MCF 10A (cell line): ENCODE measurements around the gene ROBO2. TPM values are rescaled to one million over a fixed set of nuclear protein-coding genes. Genes with fewer than 3 reads are reported as not detected.

Source experiments
- BruUV-seq: library from RNA; stranded (reverse); fragments of 400-500 nt; replicated peaks from 2 replicates; lab custom pipeline; 2021; lab: Mats Ljungman, UMichigan
- CTCF ChIA-PET: fragments of 300-600 bp; sonication (Branson Sonifier 250); formaldehyde crosslinking; extraction: SDS; loops from one replicate; lab custom pipeline; 2021; ENCODE audit warnings: antibody characterized with exemption, inconsistent platforms; lab: Yijun Ruan, JAX
- POLR2A ChIA-PET: fragments of 300-600, 350-650 bp; sonication (Branson Sonifier 250); formaldehyde crosslinking; extraction: SDS; loops from one replicate; lab custom pipeline; 2020; ENCODE audit warnings: antibody characterized with exemption, inconsistent platforms; lab: Yijun Ruan, JAX
- DNase-seq: peaks from one replicate; pipeline ENCODE4 v3.0.0-alpha.2; 2018; ENCODE audit not compliant: unreplicated experiment
- H3K27ac Mint-ChIP-seq: one replicate; pipeline ENCODE4 v1.8.0; 2022; ENCODE audit warnings: mild to moderate bottlenecking, low read depth, mixed read lengths; ENCODE audit not compliant: unreplicated experiment
- H3K27me3 Mint-ChIP-seq: one replicate; pipeline ENCODE4 v1.8.0; 2022; ENCODE audit warnings: mixed read lengths; ENCODE audit not compliant: insufficient read depth, unreplicated experiment
- H3K36me3 Mint-ChIP-seq: one replicate; pipeline ENCODE4 v1.8.0; 2022; ENCODE audit warnings: mild to moderate bottlenecking, moderate library complexity, mixed read lengths; ENCODE audit not compliant: insufficient read depth, unreplicated experiment
- H3K4me1 Mint-ChIP-seq: one replicate; pipeline ENCODE4 v1.8.0; 2022; ENCODE audit warnings: mixed read lengths; ENCODE audit not compliant: insufficient read depth, unreplicated experiment
- H3K4me3 Mint-ChIP-seq: one replicate; pipeline ENCODE4 v1.8.0; 2022; ENCODE audit warnings: mild to moderate bottlenecking, moderate library complexity, mixed read lengths; ENCODE audit not compliant: unreplicated experiment
- H3K9me3 Mint-ChIP-seq: one replicate; pipeline ENCODE4 v1.8.0; 2022; ENCODE audit warnings: mixed read lengths; ENCODE audit not compliant: unreplicated experiment
- CTCF ChIP-seq: fragments of 200-600 bp; IDR thresholded peaks from one replicate; pipeline ENCODE4 v1.8.0; 2022; ENCODE audit warnings: antibody characterized with exemption, mild to moderate bottlenecking; ENCODE audit not compliant: unreplicated experiment
- intact Hi-C: fragments of 100-400 bp; cut with micrococcal nuclease; formaldehyde crosslinking; loops from 2 replicates; pipeline ENCODE4 v1.14.1; 2022
- total RNA-seq: library from RNA; stranded (reverse); gene quantifications from 2 replicates; pipeline ENCODE4 v1.2.3, GENCODE V29; 2022

Gene ROBO2
- total RNA-seq, 1 experiment from 2014 or later: not detected

- no peak overlapping the region for H3K4me3 Mint-ChIP-seq
- ChIA-PET CTCF (interaction anchor here (0.6 to 3.0 kb wide), 3 partner anchors 10 to 49 kb away, joined by 3 to 16 read pairs (median 4); no protein-coding TSS in a partner anchor), POLR2A (no interaction called here)
- H3K27ac Mint-ChIP-seq: no peak overlapping the region
- intact Hi-C loops: no loop called here
- H3K36me3 Mint-ChIP-seq: no peaks in the 10 kb centered on the region
- no peak for DNase-seq
- no peaks in the 10 kb centered on the region for H3K4me1 Mint-ChIP-seq
- H3K9me3 Mint-ChIP-seq: no peaks in the 10 kb centered on the region
- H3K27me3 Mint-ChIP-seq: no peaks in the 10 kb centered on the region
- BruUV-seq: no TSS peak
- no peak for TF ChIP-seq CTCF
These were observed 298.3 kb downstream of the ROBO2 start for GRCh38 chr3:77338195-77338594.

DNA sequence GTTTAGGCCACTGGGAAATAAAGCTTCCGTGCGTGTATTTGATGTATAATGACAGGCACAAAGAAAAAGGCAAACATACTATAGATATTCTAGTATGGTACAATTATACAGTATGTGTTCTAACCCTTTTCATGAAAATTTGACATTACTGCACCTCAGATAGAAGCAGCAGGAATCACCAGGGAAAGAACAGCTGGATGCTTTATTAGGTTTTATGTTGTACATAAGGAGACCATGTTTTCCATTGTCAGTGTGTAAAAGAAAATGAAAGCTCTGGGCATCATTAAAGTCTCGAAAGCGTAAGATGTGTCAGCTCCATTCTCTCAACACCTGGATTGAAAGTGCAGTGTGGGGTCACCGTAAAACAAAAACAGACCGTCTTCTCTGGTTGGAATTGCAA lies 302.1 kb downstream of the ROBO2 start:
- intact Hi-C loops: loop anchor here (10.0 kb wide), 2 partner anchors 473 to 823 kb away; no protein-coding TSS in a partner anchor
- ChIA-PET POLR2A (no interaction called here), CTCF (interaction anchor here (0.5 to 1.4 kb wide), 3 partner anchors 15 to 88 kb away, joined by 3 to 4 read pairs (median 4); no protein-coding TSS in a partner anchor)
- TF ChIP-seq CTCF: no peak
- Mint-ChIP-seq H3K4me1 (no peaks in the 10 kb centered on the region), H3K27ac (no peak overlapping the region), H3K27me3 (no peaks in the 10 kb centered on the region), H3K9me3 (no peaks in the 10 kb centered on the region), H3K4me3 (no peak overlapping the region), H3K36me3 (no peaks in the 10 kb centered on the region)
- no TSS peak for BruUV-seq
- DNase-seq: no peak

DNA sequence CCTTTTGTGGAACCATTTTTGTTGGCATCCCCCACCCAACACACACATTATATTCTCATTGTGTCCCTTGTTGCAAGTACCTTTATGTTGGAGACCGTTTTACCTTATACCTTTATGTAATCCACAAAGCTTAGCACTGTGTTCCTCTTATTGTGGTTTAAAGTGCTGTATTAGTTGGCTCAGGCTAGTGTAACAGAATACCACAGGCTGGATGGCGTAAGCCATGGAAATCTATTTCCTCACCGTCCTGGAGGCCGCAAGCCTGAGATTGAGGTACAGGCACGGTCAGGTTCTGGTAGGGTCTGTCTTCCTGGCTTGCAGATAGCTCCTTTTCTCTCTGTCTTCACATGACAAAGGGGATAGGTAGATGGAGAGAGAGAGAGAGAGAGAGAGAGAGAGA lies 302.8 kb downstream of the ROBO2 start:
- TF ChIP-seq CTCF: no peak
- CTCF ChIA-PET: interaction anchor here (0.5 to 1.4 kb wide), 3 partner anchors 23 to 162 kb away, joined by 4 to 5 read pairs (median 4); no protein-coding TSS in a partner anchor
- Mint-ChIP-seq H3K9me3 (no peaks in the 10 kb centered on the region), H3K36me3 (no peaks in the 10 kb centered on the region), H3K27ac (no peak overlapping the region), H3K27me3 (no peaks in the 10 kb centered on the region), H3K4me3 (no peak overlapping the region), H3K4me1 (no peaks in the 10 kb centered on the region)
- POLR2A ChIA-PET: interaction anchor here (1.1 kb wide), 1 partner anchor 68 kb away, joined by 3 read pairs; no protein-coding TSS in a partner anchor
- BruUV-seq: no TSS peak
- no peak for DNase-seq
- intact Hi-C loops: loop anchor here (10.0 kb wide), 2 partner anchors 472 to 822 kb away; no protein-coding TSS in a partner anchor

- DNase-seq: no peak
- no TSS peak for BruUV-seq
- H3K27me3 Mint-ChIP-seq: no peaks in the 10 kb centered on the region
- no peak overlapping the region for H3K4me3 Mint-ChIP-seq
- intact Hi-C loops: loop anchor here (10.0 kb wide), 2 partner anchors 470 to 820 kb away; no protein-coding TSS in a partner anchor
- no peaks in the 10 kb centered on the region for H3K9me3 Mint-ChIP-seq
- POLR2A ChIA-PET: no interaction called here
- CTCF ChIA-PET: interaction anchor here (0.7 kb wide), 1 partner anchor 19 kb away, joined by 4 read pairs; no protein-coding TSS in a partner anchor
- no peak for TF ChIP-seq CTCF
- H3K36me3 Mint-ChIP-seq: no peaks in the 10 kb centered on the region
- H3K4me1 Mint-ChIP-seq: peaks cover 6% of the 10 kb centered on the region
- no peak overlapping the region for H3K27ac Mint-ChIP-seq
These were observed 305.1 kb downstream of the ROBO2 start for GRCh38 chr3:77345009-77345408.
